ENCODE results near the gene FGF14.

The FGF14 gene

GRCh38 chr13:101757446-101758039 lies 644.3 kb downstream of the FGF14 start:
- peak; percentile 98 for DNase-seq

GRCh38 chr13:101755228-101755887 lies 646.5 kb downstream of the FGF14 start:
- DNase-seq: no peak

- DNase-seq: no peak
These were observed 649.4 kb downstream of the FGF14 start for GRCh38 chr13:101752432-101752831.

GRCh38 chr13:101751488-101751887 lies 650.4 kb downstream of the FGF14 start:
- DNase-seq: peak; percentile 100

- DNase-seq: no peak
These were observed 652.3 kb downstream of the FGF14 start for GRCh38 chr13:101749584-101749983.

- no peak for DNase-seq
These were observed 654.8 kb downstream of the FGF14 start for GRCh38 chr13:101747039-101747438.

- DNase-seq: no peak
These were observed 655.3 kb downstream of the FGF14 start for GRCh38 chr13:101746513-101746912.

- DNase-seq: no peak
These were observed 662.3 kb downstream of the FGF14 start for GRCh38 chr13:101739382-101740178.

GRCh38 chr13:101738336-101738735 lies 663.5 kb downstream of the FGF14 start:
- no peak for DNase-seq

GRCh38 chr13:101736566-101736965 lies 665.3 kb downstream of the FGF14 start:
- no peak for DNase-seq

GRCh38 chr13:101730420-101731000 lies 671.3 kb downstream of the FGF14 start:
- DNase-seq: no peak

GRCh38 chr13:101728615-101729014 lies 673.2 kb downstream of the FGF14 start:
- no peak for DNase-seq

GRCh38 chr13:101728021-101728420 lies 673.8 kb downstream of the FGF14 start:
- no peak for DNase-seq

- DNase-seq: no peak
These were observed 674.7 kb downstream of the FGF14 start for GRCh38 chr13:101727118-101727517.

GRCh38 chr13:101726681-101727080 lies 675.2 kb downstream of the FGF14 start:
- no peak for DNase-seq

- no peak for DNase-seq
These were observed 683.4 kb downstream of the FGF14 start for GRCh38 chr13:101718496-101718895.

GRCh38 chr13:101717353-101717752 lies 684.5 kb downstream of the FGF14 start:
- no peak for DNase-seq

GRCh38 chr13:101714195-101714594 lies 687.7 kb downstream of the FGF14 start:
- DNase-seq: no peak

- no peak for DNase-seq
These were observed 689.9 kb downstream of the FGF14 start for GRCh38 chr13:101712026-101712348.

GRCh38 chr13:101711307-101712025 lies 690.4 kb downstream of the FGF14 start:
- no peak for DNase-seq

- DNase-seq: no peak
These were observed 691.9 kb downstream of the FGF14 start for GRCh38 chr13:101709952-101710351.

- no peak for DNase-seq
These were observed 693.7 kb downstream of the FGF14 start for GRCh38 chr13:101708115-101708514.

GRCh38 chr13:101707659-101708058 lies 694.2 kb downstream of the FGF14 start:
- no peak for DNase-seq

Measured in DMS79 treated with DMSO at 0.1 percent for 48 hours (cell line).